Bronchial epithelial cell (primary cell): ENCODE measurements around the gene LYPD4. TPM values are rescaled to one million over a fixed set of nuclear protein-coding genes. Genes with fewer than 3 reads are reported as not detected.

Source experiments
- DNase-seq: peaks from one replicate; pipeline ENCODE4 v3.0.0-alpha.2; 2010; ENCODE audit warnings: low read depth
- FAIRE-seq: peaks from 2 replicates; lab custom pipeline; 2011; peaks lifted over from hg19 to GRCh38; lab: Jason Lieb, UNC
- H3K27me3 ChIP-seq: 2 replicates; pipeline ENCODE4 v1.5.1; 2011; ENCODE audit warnings: low read length; ENCODE audit not compliant: control insufficient read depth, insufficient read depth
- H3K36me3 ChIP-seq: 2 replicates; pipeline ENCODE4 v1.5.1; 2011; ENCODE audit warnings: low read length; ENCODE audit not compliant: control insufficient read depth, insufficient read depth
- H3K4me3 ChIP-seq: 2 replicates; pipeline ENCODE4 v1.5.1; 2011; ENCODE audit warnings: mild to moderate bottlenecking, low read depth, low read length, control low read depth
- CTCF ChIP-seq: IDR thresholded peaks from 2 replicates; pipeline ENCODE4 v1.5.1; 2011; ENCODE audit warnings: mild to moderate bottlenecking, moderate library complexity, low read length, control low read depth, inconsistent platforms; ENCODE audit not compliant: insufficient read depth, severe bottlenecking
- total RNA-seq: library from RNA; depleted of rRNA; stranded (reverse); fragments of >200 nt; gene quantifications from 2 replicates; pipeline ENCODE4 v1.2.1, GENCODE V29; 2014

Gene LYPD4
- total RNA-seq, 1 donor from 2014 or later: not detected

GRCh38 chr19:41849067-41849466 is 4.6 kb upstream of the LYPD4 start:
- H3K36me3 ChIP-seq: no peaks in the 10 kb centered on the region
- DNase-seq: no peak
- H3K4me3 ChIP-seq: no peak overlapping the region
- TF ChIP-seq CTCF: no peak
- peaks cover 4% of the 10 kb centered on the region for H3K27me3 ChIP-seq
- FAIRE-seq: no peak

- FAIRE-seq: no peak
- no peak for DNase-seq
- no peak for TF ChIP-seq CTCF
- Histone ChIP-seq H3K27me3 (peaks cover 4% of the 10 kb centered on the region), H3K4me3 (no peak overlapping the region), H3K36me3 (no peaks in the 10 kb centered on the region)
These were observed 4.2 kb upstream of the LYPD4 start for GRCh38 chr19:41848666-41849065.

- DNase-seq: no peak
- no peak for FAIRE-seq
- Histone ChIP-seq H3K4me3 (no peak overlapping the region), H3K27me3 (peaks cover 4% of the 10 kb centered on the region), H3K36me3 (no peaks in the 10 kb centered on the region)
- no peak for TF ChIP-seq CTCF
These were observed 3.0 kb upstream of the LYPD4 start for GRCh38 chr19:41847351-41848105.

- FAIRE-seq: no peak
- TF ChIP-seq CTCF: no peak
- no peak overlapping the region for H3K4me3 ChIP-seq
- no peaks in the 10 kb centered on the region for H3K36me3 ChIP-seq
- DNase-seq: no peak
- H3K27me3 ChIP-seq: peaks cover 3% of the 10 kb centered on the region
These were observed 638 bp upstream of the LYPD4 start for GRCh38 chr19:41845051-41845590.

GRCh38 chr19:41845001-41845050 is 343 bp upstream of the LYPD4 start, which contains the start of gene DMRTC2:
TSS of gene DMRTC2 (plus strand) at chr19:41845042. CDS start at chr19:41847429, 2,387 bp downstream.
- no peak for DNase-seq
- TF ChIP-seq CTCF: no peak
- no peak for FAIRE-seq
- no peaks in the 10 kb centered on the region for H3K36me3 ChIP-seq
- H3K27me3 ChIP-seq: peaks cover 3% of the 10 kb centered on the region
- no peak within 1 kb of the TSS for H3K4me3 ChIP-seq

GRCh38 chr19:41843371-41843770 is 1.1 kb downstream of the LYPD4 start:
- no peak for FAIRE-seq
- Histone ChIP-seq H3K4me3 (no peak overlapping the region), H3K27me3 (peaks cover 4% of the 10 kb centered on the region), H3K36me3 (no peaks in the 10 kb centered on the region)
- no peak for TF ChIP-seq CTCF
- no peak for DNase-seq
